Measurements from ENCODE around the gene LRRC47. TPM values are rescaled to one million over a fixed set of nuclear protein-coding genes. Genes with fewer than 3 reads are reported as not detected.
A peak's percentile ranks its signal among the peaks of the same experiment; 100 is the strongest.

The LRRC47 gene
- total RNA-seq, 3 donors from 2014 or later = 31.5 to 34.2 (median 34.2) TPM

DNA sequence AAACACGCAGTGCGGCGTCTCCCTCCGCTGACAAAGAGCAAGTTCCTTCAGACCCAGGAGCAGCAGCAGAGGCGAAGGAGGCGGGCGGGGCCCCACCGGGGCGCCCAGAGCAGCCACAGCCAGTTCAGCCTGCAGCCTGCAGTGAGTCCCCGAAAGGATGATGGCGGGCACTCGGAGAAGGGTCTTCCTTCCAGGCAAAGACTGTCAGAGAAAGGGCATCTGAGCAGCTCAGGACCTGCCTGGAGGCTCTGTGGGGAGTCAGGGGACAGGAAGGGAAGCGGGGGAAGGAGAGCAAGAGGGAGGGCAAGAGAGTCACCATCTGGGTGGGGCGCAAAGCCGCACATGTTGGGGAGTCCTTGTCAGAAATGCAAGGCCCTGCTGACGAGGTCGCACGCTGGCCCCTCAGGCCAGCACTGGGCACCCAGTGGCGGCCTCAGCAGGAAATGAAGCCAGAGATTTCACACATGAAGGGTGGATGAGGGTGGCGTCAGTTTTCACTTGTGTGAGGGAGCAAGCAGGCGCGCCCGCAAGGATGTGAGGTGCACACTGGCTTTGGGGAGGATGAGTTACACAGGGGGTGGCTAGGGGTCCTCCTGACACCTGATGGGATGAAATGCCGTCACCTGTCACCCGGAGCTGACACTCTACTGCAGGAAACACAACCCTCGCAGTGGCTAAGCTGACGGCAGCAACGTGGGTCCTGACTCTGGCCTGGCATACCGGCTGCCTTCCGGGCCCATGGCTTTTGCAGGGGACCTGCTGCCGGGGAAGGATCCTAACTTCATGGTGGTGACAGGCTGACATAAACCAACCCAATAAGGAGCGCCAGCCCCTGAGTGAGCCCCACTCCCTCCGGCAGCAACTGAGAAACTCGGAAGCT lies 6.6 kb downstream of the LRRC47 start:
- Histone ChIP-seq H3K4me3 (no peak overlapping the region), H3K27me3 (no peaks in the 10 kb centered on the region), H3K4me1 (peaks cover 6 to 14% of the 10 kb centered on the region in 2 donors), H3K9me3 (no peaks in the 10 kb centered on the region), H3K27ac (peak overlapping the region in 1 of 2 donors; percentile 17), H3K36me3 (peaks cover 5% of the 10 kb centered on the region)
- TF ChIP-seq CTCF (IDR thresholded peaks at IDR 0.05) = no peak
- TF ChIP-seq POLR2AphosphoS5 (IDR thresholded peaks at IDR 0.05) = no peak
- no peak for TF ChIP-seq POLR2A (IDR thresholded peaks at IDR 0.05)
- no peak for DNase-seq (ENCODE audit: low spot score in 2 of 2)
- intact Hi-C loops (cut with DNase I; ENCODE audit: low total_unique reads) = no loop called here

DNA sequence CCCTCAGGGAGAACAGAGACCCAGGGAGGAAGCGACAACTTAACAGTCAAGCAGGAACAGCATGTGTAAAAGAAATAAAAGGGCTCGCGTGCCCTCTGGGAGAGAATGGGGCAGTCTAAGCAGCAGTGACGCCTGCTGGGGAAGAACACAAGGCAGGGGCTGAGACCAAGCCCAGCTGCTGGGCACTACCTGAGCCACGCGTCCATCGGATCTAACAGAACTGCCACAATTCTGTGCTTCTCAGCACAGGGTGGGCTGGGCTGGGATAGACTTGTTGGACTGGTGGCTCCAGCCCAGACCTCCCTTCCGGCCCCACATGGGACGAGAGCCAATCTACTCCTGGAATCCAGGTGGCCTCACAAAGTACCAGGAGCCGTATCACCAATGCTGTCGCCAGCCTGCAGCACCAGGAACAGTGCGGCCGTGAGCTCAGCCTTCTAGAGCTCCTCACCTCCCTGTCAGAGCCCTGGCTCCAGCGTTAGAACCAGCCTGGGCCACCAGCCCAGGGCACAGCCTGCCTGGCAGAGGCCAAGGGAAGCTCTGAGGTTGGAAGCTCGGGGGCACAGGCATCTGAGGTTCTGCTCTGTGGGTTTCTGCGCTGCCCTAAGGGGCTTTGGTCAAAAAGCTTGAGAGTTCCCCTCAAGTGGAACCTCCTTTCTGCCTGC lies 7.4 kb downstream of the LRRC47 start:
- Histone ChIP-seq H3K4me3 (no peak overlapping the region), H3K4me1 (peaks cover 3 to 6% of the 10 kb centered on the region in 2 donors), H3K36me3 (peaks cover 5% of the 10 kb centered on the region), H3K27ac (peak overlapping the region; percentile 17 to 43), H3K27me3 (no peaks in the 10 kb centered on the region), H3K9me3 (no peaks in the 10 kb centered on the region)
- no peak for DNase-seq (ENCODE audit: low spot score in 2 of 2)
- no peak for TF ChIP-seq POLR2A (IDR thresholded peaks at IDR 0.05)
- TF ChIP-seq CTCF (IDR thresholded peaks at IDR 0.05) = no peak
- TF ChIP-seq POLR2AphosphoS5 (IDR thresholded peaks at IDR 0.05) = no peak
- intact Hi-C loops (cut with DNase I; ENCODE audit: low total_unique reads) = no loop called here

- DNase-seq (ENCODE audit: low spot score in 2 of 2) = no peak
- H3K4me3 ChIP-seq = no peak overlapping the region
- H3K27me3 ChIP-seq = no peaks in the 10 kb centered on the region
- H3K9me3 ChIP-seq = no peaks in the 10 kb centered on the region
- H3K4me1 ChIP-seq = peaks cover 0 to 6% of the 10 kb centered on the region in 2 donors
- intact Hi-C loops (cut with DNase I; ENCODE audit: low total_unique reads) = no loop called here
- TF ChIP-seq POLR2A (IDR thresholded peaks at IDR 0.05) = no peak
- TF ChIP-seq POLR2AphosphoS5 (IDR thresholded peaks at IDR 0.05) = no peak
- TF ChIP-seq CTCF (IDR thresholded peaks at IDR 0.05) = no peak
- H3K27ac ChIP-seq = peak overlapping the region in 1 of 2 donors; percentile 17
- peaks cover 5% of the 10 kb centered on the region for H3K36me3 ChIP-seq
Observed at GRCh38 chr1:3787745-3788605, 8.3 kb downstream of the LRRC47 start.

DNA sequence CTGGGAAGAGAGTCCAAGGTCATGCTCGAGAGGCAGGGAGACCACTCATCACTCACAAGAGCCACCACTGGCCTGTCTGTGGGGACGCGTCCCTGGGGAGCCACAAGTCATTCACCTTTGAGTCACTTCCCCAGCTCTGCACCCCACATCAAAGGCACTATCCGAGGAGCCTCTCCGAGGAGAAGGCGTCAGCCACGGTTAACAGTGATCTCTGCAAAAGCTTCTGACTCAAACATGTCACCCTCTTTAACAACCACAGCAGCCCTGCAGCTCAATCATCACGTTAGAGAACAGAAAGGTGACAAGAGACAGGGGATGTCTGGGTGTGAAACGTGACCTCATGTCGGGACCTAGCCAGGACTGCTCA lies 9.0 kb downstream of the LRRC47 start:
- H3K9me3 ChIP-seq = no peaks in the 10 kb centered on the region
- TF ChIP-seq POLR2AphosphoS5 (IDR thresholded peaks at IDR 0.05) (no peak), POLR2A (IDR thresholded peaks at IDR 0.05) (no peak), CTCF (IDR thresholded peaks at IDR 0.05) (no peak)
- H3K36me3 ChIP-seq = peaks cover 5% of the 10 kb centered on the region

More for the DNA sequence above, 9.0 kb downstream of the LRRC47 start:
- Histone ChIP-seq H3K4me3 (no peak overlapping the region), H3K27ac (no peak overlapping the region), H3K4me1 (peaks cover 0 to 6% of the 10 kb centered on the region in 2 donors), H3K27me3 (no peaks in the 10 kb centered on the region)
- intact Hi-C loops (cut with DNase I; ENCODE audit: low total_unique reads) = no loop called here
- DNase-seq (ENCODE audit: low spot score in 2 of 2) = no peak
